PC-3 (cell line): Measurements from ENCODE around the gene CPLX3. TPM values are rescaled to one million over a fixed set of nuclear protein-coding genes. Genes with fewer than 3 reads are reported as not detected.

Experiments used
- ATAC-seq: fragments of 200-7000 bp; cut with Tn5 transposase; 2 replicates; pipeline ENCODE4 v1.9.1; 2020; ENCODE audit warnings: mild to moderate bottlenecking, moderate library complexity
- BruUV-seq: library from RNA; stranded (reverse); fragments of 400-500 nt; replicated peaks from 2 replicates; lab custom pipeline; 2021; lab: Mats Ljungman, UMichigan
- CTCF ChIA-PET: fragments of 300-600 bp; sonication (Branson Sonifier 250); formaldehyde crosslinking; loops from one replicate; lab custom pipeline; 2022; ENCODE audit warnings: antibody characterized with exemption; lab: Charles Lee
- POLR2A ChIA-PET: fragments of 300-600 bp; sonication (Branson Sonifier 250); formaldehyde crosslinking; loops from one replicate; lab custom pipeline; 2022; ENCODE audit warnings: antibody characterized with exemption; ENCODE audit not compliant: unreplicated experiment; lab: Charles Lee
- DNase-seq: peaks from one replicate; pipeline ENCODE4 v3.0.0-alpha.2; 2015
- H2AFZ ChIP-seq: fragments of 300-600 bp; sonication (generic); 2 replicates; pipeline ENCODE4 v1.6.0; 2016; ENCODE audit warnings: antibody characterized with exemption, low read length
- H3F3A ChIP-seq: fragments of 300-600 bp; sonication (generic); one replicate; pipeline ENCODE4 v1.6.0; 2017; ENCODE audit warnings: antibody characterized with exemption, low read length, control low read depth, mild to moderate bottlenecking; ENCODE audit not compliant: unreplicated experiment
- H3K27ac ChIP-seq: fragments of 300-600 bp; sonication (generic); 2 replicates; pipeline ENCODE4 v1.5.1; 2016; ENCODE audit warnings: mild to moderate bottlenecking, low read length
- H3K27me3 ChIP-seq: fragments of 300-600 bp; sonication (generic); 2 replicates; pipeline ENCODE4 v1.6.1; 2016; ENCODE audit warnings: low read length, mixed read lengths
- H3K36me3 ChIP-seq: fragments of 300-600 bp; sonication (generic); 2 replicates; pipeline ENCODE4 v1.6.1; 2016; ENCODE audit warnings: low read depth, mixed run types, low read length, mixed read lengths
- H3K4me1 ChIP-seq: fragments of 300-600 bp; sonication (generic); 2 replicates; pipeline ENCODE4 v1.5.1; 2016; ENCODE audit warnings: low read length; ENCODE audit not compliant: insufficient read depth
- H3K4me2 ChIP-seq: fragments of 300-600 bp; sonication (generic); 2 replicates; pipeline ENCODE4 v1.6.0; 2016; ENCODE audit warnings: low read length
- H3K4me3 ChIP-seq: fragments of 300-600 bp; sonication (generic); 2 replicates; pipeline ENCODE4 v1.5.1; 2016; ENCODE audit warnings: mild to moderate bottlenecking, low read length, mixed read lengths
- H3K79me2 ChIP-seq: fragments of 300-600 bp; sonication (generic); 2 replicates; pipeline ENCODE4 v1.6.1; 2017; ENCODE audit warnings: low read length, mixed read lengths
- H3K9ac ChIP-seq: fragments of 300-600 bp; sonication (generic); 2 replicates; pipeline ENCODE4 v1.6.0; 2016; ENCODE audit warnings: mild to moderate bottlenecking, low read length
- H3K9me2 ChIP-seq: fragments of 300-600 bp; sonication (generic); replicated peaks from 2 replicates; pipeline ENCODE4 v1.6.1; 2016; ENCODE audit warnings: mixed run types, low read length, mixed read lengths
- H3K9me3 ChIP-seq: fragments of 300-600 bp; sonication (generic); 2 replicates; pipeline ENCODE4 v1.6.1; 2016; ENCODE audit warnings: low read length, mixed read lengths
- H4K20me1 ChIP-seq: fragments of 300-600 bp; sonication (generic); 2 replicates; pipeline ENCODE4 v1.6.1; 2016; ENCODE audit warnings: low read length, mixed read lengths
- EZH2 ChIP-seq: fragments of 300-600 bp; sonication (generic); IDR thresholded peaks from one replicate; pipeline ENCODE4 v1.6.1; 2017; ENCODE audit warnings: antibody characterized with exemption, mild to moderate bottlenecking, low read length; ENCODE audit not compliant: unreplicated experiment
- EZH2phosphoT487 ChIP-seq: fragments of 300-600 bp; sonication (generic); IDR thresholded peaks from 2 replicates; pipeline ENCODE4 v1.6.1; 2018; ENCODE audit warnings: mild to moderate bottlenecking, antibody characterized with exemption, low read length, borderline replicate concordance
- intact Hi-C: fragments of 100-400 bp; cut with micrococcal nuclease; formaldehyde crosslinking; loops from 2 replicates; pipeline ENCODE4 v1.9.0; 2023
- total RNA-seq: library from RNA; depleted of rRNA; stranded (reverse); fragments of >200 nt; gene quantifications from 2 replicates; pipeline ENCODE4 v1.2.3, GENCODE V29; 2014
- TF ChIP-seq, protein P1 (sequence below): fragments of 300-600 bp; sonication (generic); conservative IDR thresholded peaks from 2 replicates; pipeline ENCODE4 v1.5.1; 2017; ENCODE audit warnings: antibody characterized with exemption, low read depth, mild to moderate bottlenecking, low read length

CPLX3 gene
- total RNA-seq, 1 experiment from 2014 or later: not detected

DNA sequence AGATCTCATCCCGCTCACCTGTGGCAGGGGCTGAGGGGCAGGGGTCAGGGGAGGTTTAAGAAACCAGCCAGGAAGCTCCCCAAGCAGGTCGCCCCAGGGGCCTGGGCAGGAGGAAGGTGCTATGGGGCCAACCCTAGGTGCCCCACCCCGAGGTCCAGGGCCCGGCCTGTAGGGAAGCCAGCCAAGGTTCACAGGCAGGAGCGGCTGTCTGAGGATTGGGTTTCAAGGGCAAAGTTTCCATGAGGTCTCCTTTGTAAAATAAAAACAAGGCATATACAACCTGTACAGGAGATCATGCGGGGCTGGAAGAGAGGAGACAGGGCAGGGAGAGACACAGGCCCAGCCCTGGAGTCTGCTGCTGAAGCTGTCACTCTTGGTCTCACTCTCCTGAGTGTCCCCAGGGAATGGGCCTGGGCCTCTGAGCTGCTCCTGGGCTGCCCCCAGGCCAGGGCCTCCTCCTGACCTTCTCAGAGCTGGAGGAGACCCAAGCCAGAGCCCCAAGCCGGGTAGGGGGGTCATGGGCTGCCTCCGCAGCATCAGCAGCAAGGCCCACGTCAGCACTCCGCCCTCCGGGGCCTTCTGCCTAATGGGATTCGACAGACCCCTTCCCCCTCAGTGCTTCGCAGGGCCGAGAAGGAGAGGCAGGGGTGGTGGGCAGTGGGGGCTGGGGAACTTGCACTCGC is 5.5 kb downstream of the CPLX3 start:
- Histone ChIP-seq H3K27me3 (no peaks in the 10 kb centered on the region), H3K9ac (no peak overlapping the region), H3K4me3 (no peak overlapping the region), H3F3A (no peaks in the 10 kb centered on the region), H3K27ac (no peak overlapping the region), H3K4me2 (no peak overlapping the region), H2AFZ (no peak overlapping the region), H3K9me3 (no peaks in the 10 kb centered on the region), H3K36me3 (no peaks in the 10 kb centered on the region), H3K4me1 (peaks cover 20% of the 10 kb centered on the region), H3K79me2 (no peaks in the 10 kb centered on the region), H3K9me2 (no peaks in the 10 kb centered on the region), H4K20me1 (no peaks in the 10 kb centered on the region)
- BruUV-seq: no TSS peak
- no peak for TF ChIP-seq EZH2
- TF ChIP-seq EZH2phosphoT487: no peak
- DNase-seq (no peak), ATAC-seq (no peak)
- intact Hi-C loops: no loop called here
- ChIA-PET CTCF (no interaction called here), POLR2A (no interaction called here)

DNA sequence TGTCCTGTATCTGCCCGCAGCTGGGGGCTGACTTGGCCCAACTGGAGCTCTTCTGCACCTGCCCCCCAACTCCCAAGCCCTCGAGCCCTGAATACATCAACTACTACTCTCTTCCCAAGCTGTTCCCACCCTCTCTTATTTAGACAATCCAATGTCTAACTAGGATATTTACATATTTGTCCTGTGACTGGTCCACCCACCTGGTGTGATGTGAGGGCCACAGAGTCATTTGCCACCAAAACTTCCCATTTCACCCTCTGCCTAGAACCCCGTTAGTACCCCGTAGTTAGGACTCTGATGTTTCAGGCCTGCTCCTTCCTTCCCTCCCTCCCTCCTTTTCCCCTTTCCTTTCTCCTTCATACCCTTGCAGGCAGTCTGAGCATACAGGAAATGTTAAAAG is 6.4 kb downstream of the CPLX3 start:
- no peaks in the 10 kb centered on the region for H3K9me2 ChIP-seq
- ChIA-PET POLR2A (no interaction called here), CTCF (no interaction called here)
- H3K79me2 ChIP-seq: no peaks in the 10 kb centered on the region
- H3K27ac ChIP-seq: no peak overlapping the region
- H3K4me1 ChIP-seq: peaks cover 20% of the 10 kb centered on the region
- no peak overlapping the region for H3K4me3 ChIP-seq
- no peaks in the 10 kb centered on the region for H4K20me1 ChIP-seq
- no peak for ATAC-seq
- no peak overlapping the region for H3K9ac ChIP-seq
- intact Hi-C loops: no loop called here
- no peaks in the 10 kb centered on the region for H3K9me3 ChIP-seq
- H3F3A ChIP-seq: no peaks in the 10 kb centered on the region
- H2AFZ ChIP-seq: no peak overlapping the region
- H3K27me3 ChIP-seq: no peaks in the 10 kb centered on the region
- TF ChIP-seq, protein P1, sequence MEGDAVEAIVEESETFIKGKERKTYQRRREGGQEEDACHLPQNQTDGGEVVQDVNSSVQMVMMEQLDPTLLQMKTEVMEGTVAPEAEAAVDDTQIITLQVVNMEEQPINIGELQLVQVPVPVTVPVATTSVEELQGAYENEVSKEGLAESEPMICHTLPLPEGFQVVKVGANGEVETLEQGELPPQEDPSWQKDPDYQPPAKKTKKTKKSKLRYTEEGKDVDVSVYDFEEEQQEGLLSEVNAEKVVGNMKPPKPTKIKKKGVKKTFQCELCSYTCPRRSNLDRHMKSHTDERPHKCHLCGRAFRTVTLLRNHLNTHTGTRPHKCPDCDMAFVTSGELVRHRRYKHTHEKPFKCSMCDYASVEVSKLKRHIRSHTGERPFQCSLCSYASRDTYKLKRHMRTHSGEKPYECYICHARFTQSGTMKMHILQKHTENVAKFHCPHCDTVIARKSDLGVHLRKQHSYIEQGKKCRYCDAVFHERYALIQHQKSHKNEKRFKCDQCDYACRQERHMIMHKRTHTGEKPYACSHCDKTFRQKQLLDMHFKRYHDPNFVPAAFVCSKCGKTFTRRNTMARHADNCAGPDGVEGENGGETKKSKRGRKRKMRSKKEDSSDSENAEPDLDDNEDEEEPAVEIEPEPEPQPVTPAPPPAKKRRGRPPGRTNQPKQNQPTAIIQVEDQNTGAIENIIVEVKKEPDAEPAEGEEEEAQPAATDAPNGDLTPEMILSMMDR: no peak
- TF ChIP-seq EZH2: no peak
- TF ChIP-seq EZH2phosphoT487: no peak
- H3K4me2 ChIP-seq: no peak overlapping the region
- no TSS peak for BruUV-seq
- no peak for DNase-seq
- no peaks in the 10 kb centered on the region for H3K36me3 ChIP-seq

DNA sequence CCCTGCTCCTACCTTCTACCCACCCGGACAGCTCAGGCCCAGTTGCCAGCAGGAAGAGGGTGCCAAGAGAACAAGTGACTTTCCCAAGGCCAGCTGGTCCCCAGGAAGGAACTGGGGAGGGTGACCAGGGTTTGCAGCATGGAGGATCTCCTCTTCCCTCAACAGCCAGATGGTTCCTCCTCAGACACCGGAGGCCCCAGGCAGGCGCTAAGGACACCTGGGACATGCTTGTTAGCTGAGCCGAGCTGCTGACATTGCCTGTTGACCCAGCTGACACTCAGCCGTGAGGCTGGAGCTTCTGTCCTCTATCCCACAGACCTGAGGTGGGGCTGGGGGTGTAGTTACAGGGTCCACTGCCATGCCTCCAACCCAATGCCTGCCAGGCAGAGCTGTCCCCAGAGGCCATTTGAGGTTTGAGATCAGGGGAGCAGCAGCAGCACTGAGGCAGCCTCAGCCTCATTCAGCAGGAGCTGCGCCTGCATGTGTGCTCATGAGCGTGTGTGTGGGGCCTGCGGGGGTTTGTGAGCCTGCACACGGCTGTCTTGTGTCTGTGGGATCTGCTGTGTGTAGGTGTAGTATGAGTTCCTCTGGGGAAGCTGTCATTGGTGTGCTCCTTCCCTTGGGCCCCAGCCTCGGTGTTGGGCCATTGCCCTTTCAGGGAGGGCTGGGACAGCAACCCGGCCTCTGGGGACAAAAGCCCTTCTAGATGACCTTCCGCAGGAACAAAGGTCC is 7.1 kb downstream of the CPLX3 start:
- H3K27me3 ChIP-seq: no peaks in the 10 kb centered on the region
- no peak overlapping the region for H3K9ac ChIP-seq
- no peak overlapping the region for H2AFZ ChIP-seq
- H3K9me2 ChIP-seq: no peaks in the 10 kb centered on the region
- no peaks in the 10 kb centered on the region for H3K36me3 ChIP-seq
- no peaks in the 10 kb centered on the region for H4K20me1 ChIP-seq
- H3K4me1 ChIP-seq: peaks cover 13% of the 10 kb centered on the region
- no peak overlapping the region for H3K4me2 ChIP-seq
- no peak overlapping the region for H3K27ac ChIP-seq
- no peaks in the 10 kb centered on the region for H3F3A ChIP-seq
- ATAC-seq: no peak
- TF ChIP-seq EZH2: no peak
- TF ChIP-seq EZH2phosphoT487: no peak
- TF ChIP-seq, protein P1: no peak
- intact Hi-C loops: no loop called here
- no peaks in the 10 kb centered on the region for H3K79me2 ChIP-seq
- no TSS peak for BruUV-seq
- POLR2A ChIA-PET: no interaction called here
- no peak for DNase-seq
- H3K9me3 ChIP-seq: no peaks in the 10 kb centered on the region
- no peak overlapping the region for H3K4me3 ChIP-seq
- CTCF ChIA-PET: no interaction called here
